ENCODE data around the gene MPV17.
A peak's percentile ranks its signal among the peaks of the same experiment; 100 is the strongest.

GRCh38 chr2:27303093-27304025 lies 19.5 kb downstream of the MPV17 start:
- TF ChIP-seq POLR2A (IDR thresholded peaks at IDR 0.05) (no peak), CTCF (IDR thresholded peaks at IDR 0.05) (peak; percentile 59 to 94 (median 86))
